ENCODE data around the gene DMAC2.
"Not testable (repeated sequence)": the region's sequence is repeated elsewhere in the genome, so short reads cannot be mapped to it uniquely, and the experiment has no call there.

The DMAC2 gene

DNA sequence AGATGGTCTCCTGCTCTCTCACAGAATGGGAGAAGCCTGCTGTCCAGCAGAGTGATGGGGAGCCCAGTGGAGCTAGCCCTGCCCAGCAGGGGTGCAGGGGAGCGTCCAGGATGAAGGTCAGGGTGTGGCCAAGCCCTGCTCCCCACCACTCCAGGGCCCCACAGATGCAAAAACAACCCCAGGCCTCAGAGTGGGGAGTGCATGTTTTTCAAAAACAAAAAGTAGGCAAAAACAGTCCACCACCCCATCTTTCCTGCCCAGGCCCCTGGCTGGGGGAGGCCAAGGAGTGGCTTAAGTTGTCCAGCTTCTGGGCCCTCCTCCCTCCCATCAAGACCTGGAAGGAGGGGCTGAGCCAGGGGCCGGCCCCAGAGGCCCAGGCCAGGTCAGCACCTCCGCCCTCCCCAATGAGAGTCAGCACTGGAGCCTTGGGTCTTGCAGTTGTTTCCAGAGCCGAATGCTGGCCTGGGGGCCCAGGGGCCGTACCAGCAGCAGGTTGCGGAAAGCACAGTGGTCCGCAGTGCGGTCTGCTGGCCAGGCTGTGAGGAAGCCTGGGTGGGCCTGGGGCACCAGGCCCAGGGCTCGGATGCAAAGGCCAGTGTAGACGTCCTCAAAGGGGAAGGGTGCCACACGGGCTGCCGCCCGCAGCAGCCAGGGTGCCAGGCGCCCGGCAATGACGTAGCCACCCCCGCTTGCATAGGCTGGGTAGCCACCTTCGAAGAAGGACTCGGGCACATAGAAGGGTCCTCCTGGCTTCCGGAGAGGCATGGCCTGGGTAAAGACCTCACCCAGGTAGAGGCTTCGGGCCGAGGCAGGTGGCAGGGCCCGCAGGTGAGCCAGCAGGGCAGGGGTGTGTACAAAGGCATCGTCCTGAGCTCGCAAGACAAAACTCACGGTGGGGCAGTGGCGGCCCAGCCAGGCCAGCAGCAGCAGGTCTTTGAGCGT, 14.3 kb downstream of the DMAC2 start:
- H3K4me3 ChIP-seq (ENCODE audit: low read depth, low read length): no peak overlapping the region
- DNase-seq (ENCODE audit: low read depth): no peak

GRCh38 chr19:41424335-41425173, 15.2 kb downstream of the DMAC2 start:
- no peak overlapping the region for H3K4me3 ChIP-seq (ENCODE audit: low read depth, low read length)
- no peak for DNase-seq (ENCODE audit: low read depth)

- no peak for DNase-seq (ENCODE audit: low read depth)
- H3K4me3 ChIP-seq (ENCODE audit: low read depth, low read length): no peak overlapping the region
These were observed 16.8 kb downstream of the DMAC2 start for GRCh38 chr19:41422955-41423354.

DNA sequence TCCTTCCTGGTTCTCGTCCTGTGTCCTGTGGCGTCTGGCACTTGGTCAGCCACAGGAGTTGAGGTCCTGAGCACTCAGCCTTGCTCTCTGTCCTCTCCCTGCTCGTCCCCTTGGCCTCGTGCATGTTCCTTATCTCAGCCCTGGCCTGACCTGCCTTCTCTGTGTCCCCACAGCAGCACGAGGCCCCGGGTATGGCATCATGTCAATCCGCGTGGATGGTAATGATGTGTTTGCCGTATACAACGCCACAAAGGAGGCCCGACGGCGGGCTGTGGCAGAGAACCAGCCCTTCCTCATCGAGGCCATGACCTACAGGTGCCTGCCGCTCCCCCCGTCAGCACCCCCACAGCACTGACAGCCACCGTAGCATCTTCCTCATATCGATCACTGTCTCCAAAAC, 17.3 kb downstream of the DMAC2 start:
- DNase-seq (ENCODE audit: low read depth): no peak
- no peak overlapping the region for H3K4me3 ChIP-seq (ENCODE audit: low read depth, low read length)

- DNase-seq (ENCODE audit: low read depth): no peak
- H3K4me3 ChIP-seq (ENCODE audit: low read depth, low read length): no peak overlapping the region
These were observed 17.7 kb downstream of the DMAC2 start for GRCh38 chr19:41421973-41422372.

- DNase-seq (ENCODE audit: low read depth): no peak
- H3K4me3 ChIP-seq (ENCODE audit: low read depth, low read length): no peak overlapping the region
These were observed 18.4 kb downstream of the DMAC2 start for GRCh38 chr19:41421314-41421713.

- no peak overlapping the region for H3K4me3 ChIP-seq (ENCODE audit: low read depth, low read length)
- no peak for DNase-seq (ENCODE audit: low read depth)
These were observed 19.4 kb downstream of the DMAC2 start for GRCh38 chr19:41420101-41420880.

- no peak overlapping the region for H3K4me3 ChIP-seq (ENCODE audit: low read depth, low read length)
- no peak for DNase-seq (ENCODE audit: low read depth)
These were observed 23.5 kb downstream of the DMAC2 start for GRCh38 chr19:41416194-41416674.

DNA sequence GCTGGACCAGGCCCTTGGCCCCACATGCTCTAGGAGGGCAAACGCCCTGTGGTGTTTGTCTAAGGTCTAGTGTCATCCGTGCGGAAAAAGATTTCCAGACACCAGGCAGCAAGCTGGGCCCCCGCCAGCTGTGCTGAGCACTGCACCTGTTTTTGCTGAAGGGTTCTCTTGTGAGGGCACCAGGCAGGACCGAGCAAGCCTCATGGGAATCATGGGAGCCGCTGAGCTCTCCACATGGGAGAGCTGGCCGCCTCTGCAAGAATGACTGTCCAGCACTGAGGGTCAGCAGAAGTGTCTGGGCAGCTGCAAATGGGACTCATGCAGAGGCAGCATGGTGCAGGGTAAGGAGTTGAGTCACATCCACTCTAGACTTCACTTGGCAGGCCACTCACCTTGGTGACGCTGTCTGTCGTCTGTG, 24.5 kb downstream of the DMAC2 start:
- DNase-seq (ENCODE audit: low read depth): no peak
- no peak overlapping the region for H3K4me3 ChIP-seq (ENCODE audit: low read depth, low read length)

GRCh38 chr19:41414461-41414860, 25.3 kb downstream of the DMAC2 start:
- no peak overlapping the region for H3K4me3 ChIP-seq (ENCODE audit: low read depth, low read length)
- no peak for DNase-seq (ENCODE audit: low read depth)

- no peak for DNase-seq (ENCODE audit: low read depth)
- no peak overlapping the region for H3K4me3 ChIP-seq (ENCODE audit: low read depth, low read length)
These were observed 25.8 kb downstream of the DMAC2 start for GRCh38 chr19:41413947-41414346.

GRCh38 chr19:41412953-41413352, 26.8 kb downstream of the DMAC2 start:
- no peak for DNase-seq (ENCODE audit: low read depth)
- H3K4me3 ChIP-seq (ENCODE audit: low read depth, low read length): no peak overlapping the region

GRCh38 chr19:41411968-41412265, 27.8 kb downstream of the DMAC2 start:
- H3K4me3 ChIP-seq (ENCODE audit: low read depth, low read length): no peak overlapping the region
- no peak for DNase-seq (ENCODE audit: low read depth)

- no peak overlapping the region for H3K4me3 ChIP-seq (ENCODE audit: low read depth, low read length)
- DNase-seq (ENCODE audit: low read depth): no peak
These were observed 28.4 kb downstream of the DMAC2 start for GRCh38 chr19:41411100-41411967.

DNA sequence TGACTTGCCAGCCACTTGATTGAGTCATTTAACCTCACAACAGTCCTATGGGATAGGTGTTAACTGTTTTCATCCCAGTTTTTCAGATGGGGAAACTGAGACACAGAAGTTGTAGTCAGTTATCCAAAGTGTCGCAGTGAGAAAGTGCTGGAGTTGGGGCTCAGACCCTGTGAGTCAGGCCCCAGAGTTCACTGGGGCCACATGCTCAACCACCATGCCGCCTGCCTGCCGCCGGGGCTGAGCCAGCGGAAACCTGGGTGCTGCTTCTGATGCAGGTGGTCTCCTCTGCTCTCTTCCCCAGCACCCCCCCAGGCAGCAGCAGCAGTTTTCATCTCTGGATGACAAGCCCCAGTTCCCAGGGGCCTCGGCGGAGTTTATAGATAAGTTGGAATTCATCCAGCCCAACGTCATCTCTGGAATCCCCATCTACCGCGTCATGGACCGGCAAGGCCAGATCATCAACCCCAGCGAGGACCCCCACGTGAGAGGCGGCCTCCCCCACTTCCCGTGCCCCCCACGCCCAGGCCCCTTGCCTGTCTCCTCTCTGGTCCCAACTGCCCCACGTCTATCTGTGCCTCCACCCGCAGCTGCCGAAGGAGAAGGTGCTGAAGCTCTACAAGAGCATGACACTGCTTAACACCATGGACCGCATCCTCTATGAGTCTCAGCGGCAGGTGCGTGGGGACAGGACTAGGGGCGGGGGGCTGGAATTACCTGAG, 29.2 kb downstream of the DMAC2 start:
- no peak for DNase-seq (ENCODE audit: low read depth)

GRCh38 chr19:41409288-41409687, 30.4 kb downstream of the DMAC2 start:
- DNase-seq (ENCODE audit: low read depth): no peak
- no peak overlapping the region for H3K4me3 ChIP-seq (ENCODE audit: low read depth, low read length)

More for the DNA sequence above, 29.2 kb downstream of the DMAC2 start:
- H3K4me3 ChIP-seq (ENCODE audit: low read depth, low read length): no peak overlapping the region

- H3K4me3 ChIP-seq (ENCODE audit: low read depth, low read length); DNase-seq (ENCODE audit: low read depth): not testable (repeated sequence)
These were observed 30.9 kb downstream of the DMAC2 start for GRCh38 chr19:41408846-41409245.

DNA sequence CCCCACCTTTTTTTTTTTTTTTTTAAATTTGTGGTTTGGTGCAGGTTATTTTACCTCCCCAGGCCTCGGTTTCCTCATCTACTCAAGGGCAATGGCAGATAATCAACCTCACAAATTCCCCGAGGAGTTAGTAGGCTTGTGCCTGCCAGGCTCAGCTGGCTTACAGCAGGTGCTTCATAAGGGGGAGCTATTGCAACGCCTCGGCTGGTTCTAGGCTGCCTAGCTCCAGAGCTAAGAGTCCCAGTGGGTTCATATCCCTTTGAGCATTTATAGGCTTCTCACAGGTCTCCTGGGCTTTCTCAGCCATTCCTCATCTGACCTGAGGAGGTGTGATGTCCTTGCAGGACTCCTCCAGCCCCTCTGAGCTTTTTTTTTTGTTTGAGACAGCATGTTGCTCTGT, 31.5 kb downstream of the DMAC2 start:
- no peak overlapping the region for H3K4me3 ChIP-seq (ENCODE audit: low read depth, low read length)
- no peak for DNase-seq (ENCODE audit: low read depth)
